ENCODE measurements around the gene RAB12. TPM values are rescaled to one million over a fixed set of nuclear protein-coding genes. Genes with fewer than 3 reads are reported as not detected.
"Not testable (repeated sequence)": the region's sequence is repeated elsewhere in the genome, so short reads cannot be mapped to it uniquely, and the experiment has no call there.

Gene RAB12
- polyA plus RNA-seq, 1 donor from 2014 or later, result 102 TPM

GRCh38 chr18:8562919-8563318 is 46.3 kb upstream of the RAB12 start:
- H3K9me3 ChIP-seq (ENCODE audit: low read length), result no peaks in the 10 kb centered on the region
- no peak overlapping the region for H2AFZ ChIP-seq (ENCODE audit: low read depth, low read length)
- no peak overlapping the region for H3K27ac ChIP-seq (ENCODE audit: low read length)
- no peaks in the 10 kb centered on the region for H3K36me3 ChIP-seq (ENCODE audit: insufficient read depth, low read length)
- H3K27me3 ChIP-seq (ENCODE audit: insufficient read depth, low read depth, low read length), result no peaks in the 10 kb centered on the region
- H3K4me2 ChIP-seq (ENCODE audit: low read length), result no peak overlapping the region
- no peaks in the 10 kb centered on the region for H3K9me2 ChIP-seq (ENCODE audit: insufficient read depth, low read length)
- H3F3A ChIP-seq (ENCODE audit: insufficient read depth, low read length, poor library complexity, severe bottlenecking), result no peaks in the 10 kb centered on the region
- H3K79me2 ChIP-seq (replicated peaks; ENCODE audit: insufficient read depth, low read length), result no peaks in the 10 kb centered on the region
- no peak overlapping the region for H3K4me3 ChIP-seq (ENCODE audit: low read length)
- no peak for TF ChIP-seq EP300 (conservative IDR thresholded peaks at IDR 0.05; ENCODE audit: poor library complexity, severe bottlenecking)
- no peak for TF ChIP-seq CTCF (IDR thresholded peaks at IDR 0.05; ENCODE audit: poor library complexity, severe bottlenecking)
- TF ChIP-seq SMC3 (conservative IDR thresholded peaks at IDR 0.05; ENCODE audit: poor library complexity), result no peak
- no peaks in the 10 kb centered on the region for H4K20me1 ChIP-seq (ENCODE audit: insufficient read depth)
- no peak overlapping the region for H3K9ac ChIP-seq (ENCODE audit: low read length)

GRCh38 chr18:8571399-8571798 is 37.8 kb upstream of the RAB12 start:
- H3K9me3 ChIP-seq (ENCODE audit: low read length), result no peaks in the 10 kb centered on the region
- no peak overlapping the region for H2AFZ ChIP-seq (ENCODE audit: low read depth, low read length)
- no peak overlapping the region for H3K4me3 ChIP-seq (ENCODE audit: low read length)
- H3K4me2 ChIP-seq (ENCODE audit: low read length), result no peak overlapping the region
- H3K79me2 ChIP-seq (replicated peaks; ENCODE audit: insufficient read depth, low read length), result no peaks in the 10 kb centered on the region
- no peak overlapping the region for H3K27ac ChIP-seq (ENCODE audit: low read length)
- H3K27me3 ChIP-seq (ENCODE audit: insufficient read depth, low read depth, low read length), result no peaks in the 10 kb centered on the region
- H3K9me2 ChIP-seq (ENCODE audit: insufficient read depth, low read length), result no peaks in the 10 kb centered on the region
- no peaks in the 10 kb centered on the region for H3F3A ChIP-seq (ENCODE audit: insufficient read depth, low read length, poor library complexity, severe bottlenecking)
- no peak overlapping the region for H3K9ac ChIP-seq (ENCODE audit: low read length)
- H4K20me1 ChIP-seq (ENCODE audit: insufficient read depth), result no peaks in the 10 kb centered on the region
- H3K36me3 ChIP-seq (ENCODE audit: insufficient read depth, low read length), result no peaks in the 10 kb centered on the region
- TF ChIP-seq SMC3 (conservative IDR thresholded peaks at IDR 0.05; ENCODE audit: poor library complexity) (no peak), TAF1 (IDR thresholded peaks at IDR 0.05; ENCODE audit: low read depth) (no peak), MXI1 (conservative IDR thresholded peaks at IDR 0.05; ENCODE audit: poor library complexity, severe bottlenecking) (no peak), POLR2AphosphoS5 (IDR thresholded peaks at IDR 0.05) (no peak), REST (IDR thresholded peaks at IDR 0.05; ENCODE audit: borderline replicate concordance) (no peak), EZH2 (IDR thresholded peaks at IDR 0.05; ENCODE audit: borderline replicate concordance, insufficient read depth, low read length, poor library complexity, severe bottlenecking) (no peak), EP300 (conservative IDR thresholded peaks at IDR 0.05; ENCODE audit: poor library complexity, severe bottlenecking) (no peak), RAD21 (conservative IDR thresholded peaks at IDR 0.05) (no peak), CTCF (IDR thresholded peaks at IDR 0.05; ENCODE audit: poor library complexity, severe bottlenecking) (no peak)

GRCh38 chr18:8573766-8574165 is 35.5 kb upstream of the RAB12 start:
- not testable (repeated sequence) for H2AFZ ChIP-seq (ENCODE audit: low read depth, low read length); H3K4me2 ChIP-seq (ENCODE audit: low read length); H3K79me2 ChIP-seq (replicated peaks; ENCODE audit: insufficient read depth, low read length); H3K27ac ChIP-seq (ENCODE audit: low read length); H3K9me3 ChIP-seq (ENCODE audit: low read length); H4K20me1 ChIP-seq (ENCODE audit: insufficient read depth); H3F3A ChIP-seq (ENCODE audit: insufficient read depth, low read length, poor library complexity, severe bottlenecking); H3K9ac ChIP-seq (ENCODE audit: low read length); H3K9me2 ChIP-seq (ENCODE audit: insufficient read depth, low read length); H3K27me3 ChIP-seq (ENCODE audit: insufficient read depth, low read depth, low read length); H3K4me3 ChIP-seq (ENCODE audit: low read length); H3K36me3 ChIP-seq (ENCODE audit: insufficient read depth, low read length)
